NCI-H2081 treated with DMSO at 0.1 percent for 48 hours (cell line): ENCODE measurements around the gene PSMB7.

ENCODE experiments used
- DNase-seq: peaks from one replicate; lab custom pipeline; 2025; lab: John Stamatoyannopoulos, UW

The PSMB7 gene

DNA sequence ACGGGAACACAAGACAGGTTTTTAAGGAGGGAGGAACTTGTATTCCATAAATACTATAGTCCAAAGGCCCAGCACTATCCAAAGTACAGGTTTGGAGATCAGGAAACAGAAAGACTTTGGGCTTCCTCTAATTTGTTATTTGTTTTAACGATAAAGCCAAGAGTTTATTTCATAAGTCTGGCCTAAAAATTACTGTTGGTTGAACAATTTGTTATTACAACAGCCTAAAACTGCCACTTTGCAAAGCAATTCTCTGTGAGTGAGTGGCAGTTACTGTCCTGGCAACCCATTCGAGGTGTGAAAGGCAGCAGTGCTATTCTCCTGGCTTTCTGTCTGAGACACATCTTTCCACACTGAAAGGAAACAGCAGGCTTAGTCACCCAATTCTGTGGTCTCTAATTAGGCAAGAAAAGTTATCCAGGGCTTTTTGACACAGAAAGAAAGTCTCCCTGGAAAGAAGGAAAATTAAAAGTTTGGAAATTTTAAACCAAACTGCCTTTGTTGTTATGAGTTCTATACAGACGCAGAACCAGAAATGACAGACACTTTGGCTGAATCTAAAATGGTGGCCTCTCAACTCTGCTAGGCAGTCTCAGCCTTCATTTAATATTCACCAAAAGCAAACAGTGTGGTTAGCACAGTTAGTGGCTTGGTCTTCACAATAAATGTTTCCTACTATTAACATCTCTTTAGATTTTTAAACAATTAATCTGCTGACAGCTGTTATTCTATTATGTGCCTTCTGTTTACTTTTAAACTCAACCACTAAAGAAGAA, 33.9 kb downstream of the PSMB7 start:
- DNase-seq: no peak

DNA sequence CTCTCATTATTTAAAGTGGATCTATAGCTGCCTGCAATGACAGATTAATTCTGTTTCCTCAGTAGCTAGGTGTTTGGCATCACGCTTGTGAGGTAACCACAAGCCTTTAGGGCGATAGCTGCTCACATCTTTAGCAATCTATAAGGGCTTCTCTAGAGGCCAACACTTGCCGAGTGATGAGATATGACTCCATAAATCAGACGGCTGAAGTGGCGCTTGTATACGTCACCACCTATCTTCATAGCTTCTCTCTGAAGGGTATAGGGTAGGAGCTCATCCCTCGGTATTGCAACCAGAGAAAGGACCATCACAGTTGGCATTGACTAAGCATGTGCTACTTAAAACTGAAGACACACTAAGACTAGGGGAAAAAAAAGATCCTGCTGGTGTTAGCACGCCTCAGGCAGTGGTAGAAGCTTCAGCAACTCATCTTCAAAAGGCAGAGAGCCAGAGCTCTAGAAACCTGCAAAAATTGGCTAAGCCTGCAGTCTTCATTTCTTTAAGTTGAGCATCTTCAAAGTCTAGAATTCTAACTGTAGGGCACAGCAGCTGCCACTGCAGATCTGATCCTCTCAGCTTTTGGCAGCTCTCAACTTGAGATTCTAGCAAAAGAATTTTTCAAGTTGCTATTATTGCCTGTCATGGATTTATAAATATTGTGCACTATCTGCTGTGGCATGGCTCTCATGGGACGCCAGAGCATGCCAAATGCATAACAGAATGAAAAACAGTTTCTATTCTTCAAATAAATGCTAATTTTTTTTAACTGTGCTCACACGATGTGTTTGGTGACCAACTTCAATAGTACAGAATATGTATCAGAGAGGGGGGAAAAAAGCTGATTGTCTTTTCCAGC, 37.5 kb downstream of the PSMB7 start:
- DNase-seq: no peak

DNA sequence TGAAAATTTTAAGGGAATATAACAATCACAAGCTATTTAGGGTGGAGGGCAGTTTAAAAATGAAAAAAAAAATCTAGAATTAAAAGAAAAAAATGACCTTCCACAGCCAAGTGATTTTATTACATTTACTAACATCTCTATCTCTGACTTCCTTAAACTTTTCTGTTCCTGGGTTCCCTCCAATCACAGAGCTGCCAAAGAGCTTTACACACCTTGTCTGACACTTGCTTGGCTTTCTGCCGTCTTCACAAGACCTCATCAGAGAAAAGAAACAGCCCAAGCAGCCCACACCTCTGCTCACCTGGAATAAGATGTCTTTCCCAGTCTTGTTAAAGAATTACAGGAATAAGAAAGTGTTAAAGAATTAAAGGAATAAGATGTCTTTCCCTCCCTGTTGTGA, 38.9 kb downstream of the PSMB7 start:
- DNase-seq: no peak

DNA sequence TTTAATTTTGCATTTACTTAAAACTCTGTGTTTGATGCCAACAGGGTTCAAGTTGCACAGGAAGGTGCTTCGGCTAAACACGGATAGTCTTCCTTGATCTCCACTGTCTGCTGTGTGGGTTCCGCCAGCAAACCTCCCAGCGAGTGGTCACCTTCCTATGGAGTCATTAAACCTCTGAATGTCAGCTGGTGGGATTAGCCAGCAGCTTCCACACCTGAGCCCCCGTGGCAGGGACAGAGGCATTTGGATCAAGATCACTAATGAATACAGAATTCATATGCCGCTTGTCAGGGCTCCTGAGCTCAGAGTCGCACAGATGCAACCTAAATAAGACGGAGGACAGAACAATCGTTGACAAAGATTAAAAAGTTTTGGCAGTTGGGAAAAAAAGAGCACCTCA, 39.5 kb downstream of the PSMB7 start:
- no peak for DNase-seq

DNA sequence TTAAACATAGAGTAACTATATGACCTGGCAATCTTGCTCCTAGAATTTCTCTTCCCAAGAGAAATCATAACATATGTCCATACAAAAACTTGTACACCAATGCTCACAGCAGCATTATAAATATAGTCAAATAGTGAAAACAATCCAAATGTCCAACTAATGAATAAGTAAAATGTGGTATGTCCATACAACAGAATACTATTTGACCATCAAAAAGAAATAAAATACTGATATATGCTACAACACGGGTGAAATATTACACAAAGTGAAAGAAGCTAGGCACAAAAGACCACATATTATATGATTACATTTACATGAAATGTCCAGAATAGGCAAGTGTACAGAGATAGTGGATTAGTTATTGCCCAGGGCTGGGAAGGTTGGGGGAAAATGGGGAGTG, 41.4 kb downstream of the PSMB7 start:
- no peak for DNase-seq

DNA sequence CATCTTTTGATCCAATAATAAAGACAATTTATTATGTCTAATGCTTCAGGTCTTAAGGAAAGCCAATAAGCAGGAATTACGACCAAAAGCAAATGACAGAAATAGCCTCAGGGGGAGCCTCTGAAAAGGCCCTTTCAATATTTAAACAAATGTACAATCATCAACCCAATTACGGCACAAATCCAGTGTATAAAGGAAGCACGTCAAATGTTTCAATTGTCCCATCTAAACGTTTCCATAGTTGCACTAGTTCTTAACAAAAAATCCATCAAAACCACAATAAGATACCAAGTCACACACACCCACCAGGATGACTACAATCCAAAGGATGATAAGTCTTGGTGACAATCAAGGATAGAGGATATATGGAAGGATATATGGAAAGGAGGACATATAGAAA, 41.9 kb downstream of the PSMB7 start:
- DNase-seq: no peak

DNA sequence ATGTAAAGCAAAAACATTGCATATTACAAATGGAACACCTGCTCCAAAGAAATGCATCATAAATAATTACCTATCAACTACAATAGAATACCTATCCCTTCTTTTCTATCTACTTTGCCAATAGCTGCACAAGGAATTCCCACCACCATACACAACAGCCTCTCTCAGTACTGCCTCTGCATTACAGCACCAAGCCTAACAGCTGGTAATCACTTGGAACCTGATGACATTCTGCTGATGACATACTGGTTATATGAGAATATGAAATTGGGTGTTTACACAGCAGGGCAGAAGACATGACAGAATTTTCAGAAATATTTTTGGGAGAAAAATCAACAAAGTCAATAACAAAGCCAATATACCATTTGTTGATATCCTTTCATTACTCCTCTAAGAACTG, 43.2 kb downstream of the PSMB7 start:
- no peak for DNase-seq

DNA sequence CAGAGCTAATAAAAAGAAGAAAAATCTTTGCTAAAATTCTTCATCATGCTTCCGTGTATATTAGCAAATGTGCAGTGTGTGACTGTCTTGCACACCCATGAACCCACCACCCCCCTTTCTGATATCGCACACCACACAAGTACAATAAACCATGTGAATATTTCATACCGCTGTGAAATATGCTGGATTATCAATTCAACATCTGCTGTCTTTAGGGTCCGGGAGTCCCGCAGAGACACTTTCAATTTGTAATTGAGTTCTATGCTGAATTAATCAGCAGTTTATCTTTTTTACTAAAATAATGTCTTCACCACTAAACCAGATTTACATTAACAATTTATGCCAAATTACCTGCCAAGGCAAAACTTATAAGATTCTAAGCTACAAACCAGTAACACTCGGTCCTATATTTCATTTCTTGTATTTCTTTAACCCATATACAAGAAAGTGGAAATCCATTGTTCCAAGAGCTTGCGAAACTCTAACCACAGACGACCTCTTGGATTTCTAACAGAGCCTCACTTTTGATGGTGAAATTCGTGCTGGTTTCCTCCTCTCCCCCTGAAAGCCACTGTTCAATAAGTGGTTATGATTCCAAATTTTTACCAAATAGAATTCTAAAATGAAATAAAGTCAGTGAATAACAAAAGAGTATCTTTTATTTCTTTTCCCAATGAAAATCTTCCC, 44.2 kb downstream of the PSMB7 start:
- DNase-seq: no peak

DNA sequence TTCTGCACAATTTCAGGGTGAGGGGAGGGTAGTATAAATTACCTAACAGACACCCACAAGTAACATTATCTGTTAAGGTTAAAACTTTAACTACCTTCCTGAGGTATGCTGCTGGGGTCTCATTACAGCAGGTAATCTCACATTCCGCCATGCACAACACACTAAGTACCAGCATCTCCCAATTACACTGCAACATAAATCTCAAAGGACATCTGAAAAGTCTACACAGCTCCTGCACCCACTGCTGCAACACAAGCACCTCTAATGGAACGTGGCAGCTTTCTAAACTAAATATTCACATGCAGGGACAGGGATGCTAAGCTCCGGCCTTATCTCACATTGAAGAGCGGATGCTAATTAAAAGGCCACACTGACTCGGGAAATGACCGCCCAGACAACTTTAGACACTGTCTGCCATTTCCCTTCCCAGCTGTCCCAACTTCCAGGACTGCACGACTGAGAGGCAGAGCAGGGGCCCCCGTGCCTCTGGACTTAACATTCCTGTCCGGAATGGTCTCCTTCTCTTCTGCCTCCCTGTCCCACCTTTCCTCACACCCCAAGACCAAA, 45.9 kb downstream of the PSMB7 start:
- no peak for DNase-seq

DNA sequence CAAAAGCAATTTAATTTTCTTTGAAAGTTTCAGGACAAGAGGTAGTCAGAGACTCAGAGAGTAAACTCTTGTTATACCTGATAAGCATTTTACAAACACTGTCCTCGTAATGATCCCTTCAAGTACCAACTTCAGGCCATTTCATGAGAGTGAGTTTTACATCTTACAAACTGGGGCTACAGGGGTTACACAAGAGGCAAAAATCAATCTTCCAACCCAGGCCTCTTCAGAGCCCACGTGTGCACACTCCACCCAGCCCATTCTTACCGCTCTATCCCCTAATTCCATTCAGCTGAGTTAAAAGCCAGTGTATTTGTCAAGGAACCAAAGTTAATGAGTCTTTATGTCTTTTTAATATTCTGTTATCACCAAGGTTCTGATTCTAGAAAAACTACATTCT, 46.5 kb downstream of the PSMB7 start:
- no peak for DNase-seq

DNA sequence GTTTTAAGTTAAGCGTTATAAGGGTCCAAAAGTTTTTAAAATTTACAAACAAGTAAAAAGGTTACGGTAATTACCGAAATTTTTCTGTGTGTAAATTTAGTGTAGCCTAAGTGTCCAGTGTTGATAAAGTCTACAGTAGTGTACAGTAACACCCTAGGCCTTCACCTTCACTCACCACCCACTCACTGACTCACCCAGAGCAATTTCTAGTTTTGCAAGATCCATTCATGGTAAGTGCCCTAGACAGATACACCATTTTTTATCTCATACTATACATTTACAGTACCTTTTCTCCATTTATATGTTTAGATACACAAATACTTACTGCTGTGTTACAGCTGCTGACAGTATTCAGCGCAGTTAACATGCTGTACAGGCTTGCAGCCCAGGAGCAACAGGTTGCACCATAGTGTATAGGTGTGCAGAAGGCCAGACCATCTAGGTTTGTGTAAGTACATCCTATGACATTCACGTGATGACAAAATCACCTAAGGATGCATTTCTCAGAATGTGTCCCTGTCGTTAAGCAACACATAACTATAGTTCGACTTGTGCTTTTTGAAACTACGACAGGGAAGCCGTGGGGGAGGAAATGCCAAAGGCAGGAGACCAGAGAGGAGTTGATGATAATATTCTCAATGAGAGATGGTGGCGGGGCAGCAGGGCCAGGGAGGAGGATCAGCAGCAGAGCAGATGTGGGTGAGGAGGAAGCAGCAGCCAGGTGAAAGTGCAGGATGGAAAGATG, 48.6 kb downstream of the PSMB7 start:
- no peak for DNase-seq

DNA sequence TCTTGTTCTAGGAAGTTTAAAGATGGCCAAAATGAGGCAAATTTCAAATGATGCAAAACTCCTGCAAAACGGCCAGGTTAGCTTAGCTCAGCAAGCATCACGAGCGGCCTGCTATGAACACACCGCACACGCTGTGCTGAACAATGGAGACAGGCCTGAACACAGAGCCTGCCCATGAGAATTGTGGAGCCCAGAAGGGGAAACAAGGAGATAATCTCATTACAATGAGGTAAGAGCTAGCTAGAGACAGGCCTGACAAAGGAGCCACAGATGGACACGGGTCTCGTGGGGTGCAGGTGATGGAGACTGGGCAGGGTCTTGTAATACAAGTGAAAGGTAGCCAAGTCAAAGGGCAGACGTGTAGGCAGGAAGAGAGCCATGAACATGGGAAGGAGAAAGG, 50.2 kb downstream of the PSMB7 start:
- no peak for DNase-seq

DNA sequence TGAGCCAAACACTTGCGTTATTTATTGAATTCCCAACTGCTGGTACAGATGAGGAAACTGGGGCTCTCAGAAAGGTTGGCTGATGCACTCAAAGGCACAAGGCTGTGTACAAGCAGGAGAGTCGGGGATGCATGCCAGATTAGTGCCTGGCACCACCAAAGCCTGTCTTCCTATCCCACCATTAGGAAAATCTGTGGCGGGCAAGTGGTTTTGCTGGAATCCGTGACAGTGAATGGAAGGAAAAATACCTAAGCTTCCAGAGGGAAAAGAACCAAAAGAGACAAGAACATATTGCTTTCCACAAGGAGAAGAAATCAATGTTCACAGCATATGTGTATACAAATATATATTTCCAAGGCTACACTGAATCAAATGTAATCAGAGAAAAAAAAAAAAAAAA, 51.1 kb downstream of the PSMB7 start:
- no peak for DNase-seq

DNA sequence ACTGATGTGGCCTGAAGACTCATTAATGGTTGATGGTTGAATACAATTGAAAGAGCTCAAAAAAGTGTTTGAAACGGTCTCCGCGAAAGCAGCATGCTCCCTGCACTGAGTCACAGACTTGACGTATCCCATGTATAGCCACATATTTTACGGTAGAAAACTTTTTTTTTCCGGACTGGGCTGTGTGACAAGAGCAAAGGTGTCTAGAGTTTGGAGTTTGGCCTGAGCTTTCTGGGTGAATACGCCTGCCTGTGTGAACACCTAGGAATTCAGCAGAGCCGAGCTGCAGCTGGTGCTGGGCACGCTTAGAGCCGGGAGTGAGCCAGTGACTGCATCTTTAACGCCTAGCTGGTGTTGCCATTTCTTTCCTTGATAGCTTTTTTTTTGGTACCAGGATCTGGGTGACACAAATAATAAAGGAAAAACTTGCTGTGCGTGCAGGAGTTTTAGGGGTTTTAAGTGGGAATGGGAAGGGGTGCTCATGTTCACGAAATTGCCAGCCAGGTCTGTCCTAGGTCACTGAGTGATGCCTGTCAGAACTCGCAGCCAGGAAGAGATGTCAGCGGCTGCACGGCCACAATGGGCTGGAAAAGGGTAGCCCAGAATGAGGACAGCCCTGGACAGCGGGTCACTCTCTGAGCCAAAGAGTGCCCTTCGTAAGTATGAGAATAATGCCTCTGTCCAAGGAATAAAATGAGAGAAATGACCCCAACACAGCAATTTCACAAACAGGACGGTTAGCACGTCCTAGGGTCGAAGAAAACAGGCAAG, 51.7 kb downstream of the PSMB7 start:
- no peak for DNase-seq

DNA sequence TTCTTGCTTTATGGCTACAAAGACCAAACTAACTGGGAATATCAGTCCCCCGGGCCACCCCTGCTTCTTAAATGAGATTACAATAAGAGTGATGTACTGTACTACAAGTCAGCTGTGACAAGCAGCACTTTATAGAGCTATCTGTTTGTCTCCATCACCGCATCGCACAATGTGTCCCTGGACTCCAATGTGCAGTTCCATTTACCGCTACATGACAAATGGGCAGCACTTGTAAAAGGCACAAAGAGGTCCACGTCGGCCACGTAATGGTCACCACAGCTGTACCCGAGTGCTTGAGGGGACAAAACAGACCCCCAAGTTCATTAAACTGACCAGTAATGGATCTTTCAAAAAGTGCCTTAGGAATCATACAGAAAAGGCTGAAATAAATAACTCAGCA, 54.1 kb downstream of the PSMB7 start:
- DNase-seq: no peak

DNA sequence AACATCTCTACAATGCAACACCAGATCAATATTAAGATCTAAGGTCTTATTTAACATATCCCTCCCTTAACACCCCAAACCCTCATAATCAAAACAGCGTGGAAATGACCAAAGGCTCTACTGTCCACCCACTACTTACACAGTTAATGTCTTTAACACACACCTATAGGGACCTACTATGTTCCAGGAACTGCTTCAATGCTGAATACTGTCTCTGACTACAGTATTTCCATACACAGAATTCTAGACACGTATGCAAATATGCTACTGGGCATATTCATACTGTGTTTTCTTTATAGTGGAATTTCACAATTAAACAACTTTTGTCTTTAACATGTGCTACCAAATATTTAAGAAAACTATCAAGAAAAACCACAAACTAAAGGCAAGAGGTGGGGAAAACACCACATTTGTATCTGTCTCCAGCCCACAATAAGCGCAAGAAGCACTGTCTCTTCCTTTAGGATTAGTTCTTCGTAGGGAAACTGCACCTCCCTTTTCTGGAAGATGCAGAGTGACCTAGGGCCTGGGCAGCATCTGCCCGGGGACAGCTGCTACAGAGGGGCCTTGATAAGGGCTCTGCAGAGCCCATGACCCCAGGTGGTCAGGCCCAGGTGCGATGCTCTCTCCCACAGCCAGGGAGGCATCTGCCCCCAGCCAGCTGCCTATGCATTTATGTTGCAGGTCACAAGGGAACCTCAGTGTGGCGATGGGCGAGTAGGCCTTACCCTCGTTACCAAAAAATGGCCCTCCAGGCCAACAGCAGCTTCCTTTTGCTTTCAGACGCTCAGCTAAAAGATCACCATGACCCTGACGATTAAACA, 55.2 kb downstream of the PSMB7 start:
- DNase-seq: no peak

DNA sequence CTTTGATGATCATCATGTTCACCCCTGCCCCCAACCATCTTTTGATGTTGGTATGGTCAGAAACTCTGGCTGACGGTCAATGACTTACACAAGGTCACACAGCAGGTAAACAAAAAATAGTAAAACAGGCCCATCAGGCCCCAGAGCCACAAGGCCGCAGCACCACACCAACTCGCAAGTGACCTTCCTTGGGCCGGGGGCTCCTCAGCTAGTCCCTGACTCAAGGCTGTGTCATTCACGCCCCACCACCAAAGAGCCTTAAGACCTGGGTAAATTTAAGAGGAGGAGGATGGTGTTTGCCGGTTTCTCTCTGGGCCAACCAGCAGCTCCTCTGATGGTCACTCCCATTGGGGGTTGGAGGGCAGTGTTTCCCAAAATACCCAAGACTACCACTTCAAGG, 55.8 kb downstream of the PSMB7 start:
- DNase-seq: no peak

DNA sequence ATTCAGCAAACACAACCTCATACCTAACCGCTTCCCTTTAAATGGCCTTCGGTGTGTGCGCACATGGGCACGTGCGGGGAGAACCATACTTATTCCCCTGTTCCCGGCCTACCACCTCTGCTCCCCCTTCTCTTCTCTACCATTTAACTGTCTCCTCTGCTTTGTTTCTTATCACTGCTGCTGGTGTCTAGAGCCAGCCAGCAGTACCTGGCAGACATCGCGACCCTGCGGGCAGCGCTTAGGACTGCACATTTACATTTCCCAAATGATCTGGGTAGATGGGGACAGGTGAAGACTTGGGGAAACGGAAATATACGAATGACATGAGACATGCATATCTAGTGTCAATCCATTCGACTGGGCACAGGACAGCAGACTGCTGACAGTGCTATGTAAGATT, 56.6 kb downstream of the PSMB7 start:
- no peak for DNase-seq

DNA sequence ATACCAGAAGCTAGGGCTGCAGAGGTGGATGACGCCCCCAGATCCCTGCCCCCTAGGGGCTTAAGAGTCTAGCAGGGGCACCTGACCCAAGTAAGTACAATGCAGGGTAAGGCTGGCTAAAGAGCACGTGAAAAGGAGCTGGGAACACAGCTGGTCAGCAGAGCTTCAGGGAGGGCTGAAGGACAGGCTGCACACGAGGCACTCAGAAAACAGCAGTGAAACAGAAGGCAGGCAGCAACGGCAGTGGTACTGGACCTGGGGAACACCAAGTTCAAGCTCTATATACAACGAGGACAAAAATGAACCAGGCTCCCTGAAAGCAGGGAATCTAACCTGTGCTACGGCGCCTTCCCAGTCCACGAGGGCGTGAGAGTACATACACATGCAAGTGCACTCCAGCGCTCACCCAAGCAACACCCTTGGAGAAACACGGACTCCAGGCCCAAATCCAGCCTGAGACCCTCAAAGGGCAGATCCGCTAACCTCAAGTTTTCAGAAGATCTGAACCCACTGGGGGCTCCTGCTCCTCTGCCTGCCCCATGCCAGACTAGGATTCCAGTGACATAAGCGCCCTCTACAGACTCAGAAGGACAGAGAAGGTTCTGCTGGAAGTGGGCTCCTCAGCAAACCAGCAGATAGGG, 57.4 kb downstream of the PSMB7 start:
- DNase-seq: no peak
